Measurements from ENCODE around the gene TLE3. TPM values are rescaled to one million over a fixed set of nuclear protein-coding genes. Genes with fewer than 3 reads are reported as not detected.

TLE3 gene
- polyA plus RNA-seq, 1 donor (not counting 4 experiments of a cell fraction or from before 2014, with no cell fraction given): 8.3 TPM

- no peak overlapping the region for H2AFZ ChIP-seq (ENCODE audit: control insufficient read depth, low read length)
- no peak for DNase-seq (ENCODE audit: low read depth, low spot score)
- H3K9me1 ChIP-seq (ENCODE audit: control insufficient read depth, extremely low read depth, insufficient read depth, low read length): no peaks in the 10 kb centered on the region
- no peaks in the 10 kb centered on the region for H3K9me3 ChIP-seq (ENCODE audit: control insufficient read depth, low read depth, low read length)
- no peaks in the 10 kb centered on the region for H3K79me2 ChIP-seq (ENCODE audit: control insufficient read depth, insufficient read depth, low read length)
- H3K9ac ChIP-seq (ENCODE audit: control insufficient read depth, extremely low read depth, insufficient read depth, low read length): no peak overlapping the region
- no peaks in the 10 kb centered on the region for H3K4me1 ChIP-seq (ENCODE audit: control insufficient read depth, extremely low read depth, insufficient read depth, low read length)
- no peaks in the 10 kb centered on the region for H3K27me3 ChIP-seq (ENCODE audit: control insufficient read depth, extremely low read depth, insufficient read depth, low read length)
- no peak for FAIRE-seq
- no peak overlapping the region for H3K4me3 ChIP-seq (ENCODE audit: control insufficient read depth in 2 of 3, extremely low read depth in 1 of 3, insufficient read depth in 2 of 3, low read depth in 1 of 3, low read length in 3 of 3)
- dilution Hi-C loops (cut with MboI; ENCODE audit: extremely low pct_ligation_motif_present, low sequenced_read_pairs): no loop called here
- no peak overlapping the region for H3K27ac ChIP-seq (ENCODE audit: control insufficient read depth, insufficient read depth, low read length)
- TF ChIP-seq EZH2 (IDR thresholded peaks at IDR 0.05; ENCODE audit: low read length) (no peak), CTCF (optimal IDR thresholded peaks at IDR 0.05 in 1 of 3, IDR thresholded peaks at IDR 0.05 in 1 of 3, conservative IDR thresholded peaks at IDR 0.05 in 1 of 3; ENCODE audit: extremely low read depth in 1 of 3, insufficient read depth in 2 of 3, low read length in 3 of 3) (no peak)
- peaks cover 40 to 50% of the 10 kb centered on the region in 2 experiments for H3K36me3 ChIP-seq (ENCODE audit: control insufficient read depth in 2 of 2, extremely low read depth in 1 of 2, insufficient read depth in 2 of 2, low read length in 2 of 2)
- no peaks in the 10 kb centered on the region for H4K20me1 ChIP-seq (ENCODE audit: control insufficient read depth, extremely low read depth, insufficient read depth, low read length)
- H3K4me2 ChIP-seq (ENCODE audit: control insufficient read depth, extremely low read depth, insufficient read depth, low read depth, low read length): no peak overlapping the region
Measured at GRCh38 chr15:70051948-70052633, 45.6 kb downstream of the TLE3 start.

- no peak overlapping the region for H2AFZ ChIP-seq (ENCODE audit: control insufficient read depth, low read length)
- H3K4me3 ChIP-seq (ENCODE audit: control insufficient read depth in 2 of 3, extremely low read depth in 1 of 3, insufficient read depth in 2 of 3, low read depth in 1 of 3, low read length in 3 of 3): no peak overlapping the region
- no peaks in the 10 kb centered on the region for H3K79me2 ChIP-seq (ENCODE audit: control insufficient read depth, insufficient read depth, low read length)
- H4K20me1 ChIP-seq (ENCODE audit: control insufficient read depth, extremely low read depth, insufficient read depth, low read length): no peaks in the 10 kb centered on the region
- H3K4me1 ChIP-seq (ENCODE audit: control insufficient read depth, extremely low read depth, insufficient read depth, low read length): no peaks in the 10 kb centered on the region
- no peaks in the 10 kb centered on the region for H3K9me1 ChIP-seq (ENCODE audit: control insufficient read depth, extremely low read depth, insufficient read depth, low read length)
- dilution Hi-C loops (cut with MboI; ENCODE audit: extremely low pct_ligation_motif_present, low sequenced_read_pairs): no loop called here
- FAIRE-seq (no peak), DNase-seq (ENCODE audit: low read depth, low spot score) (no peak)
- no peaks in the 10 kb centered on the region for H3K27me3 ChIP-seq (ENCODE audit: control insufficient read depth, extremely low read depth, insufficient read depth, low read length)
- TF ChIP-seq EZH2 (IDR thresholded peaks at IDR 0.05; ENCODE audit: low read length): no peak
- no peak for TF ChIP-seq CTCF (optimal IDR thresholded peaks at IDR 0.05 in 1 of 3, IDR thresholded peaks at IDR 0.05 in 1 of 3, conservative IDR thresholded peaks at IDR 0.05 in 1 of 3; ENCODE audit: extremely low read depth in 1 of 3, insufficient read depth in 2 of 3, low read length in 3 of 3)
- no peak overlapping the region for H3K27ac ChIP-seq (ENCODE audit: control insufficient read depth, insufficient read depth, low read length)
- H3K36me3 ChIP-seq (ENCODE audit: control insufficient read depth in 2 of 2, extremely low read depth in 1 of 2, insufficient read depth in 2 of 2, low read length in 2 of 2): peaks cover 39 to 46% of the 10 kb centered on the region in 2 experiments
- H3K9ac ChIP-seq (ENCODE audit: control insufficient read depth, extremely low read depth, insufficient read depth, low read length): no peak overlapping the region
- H3K9me3 ChIP-seq (ENCODE audit: control insufficient read depth, low read depth, low read length): no peaks in the 10 kb centered on the region
- H3K4me2 ChIP-seq (ENCODE audit: control insufficient read depth, extremely low read depth, insufficient read depth, low read depth, low read length): no peak overlapping the region
Measured at GRCh38 chr15:70050970-70051369, 46.7 kb downstream of the TLE3 start.
